Measurements from ENCODE around the gene E2F8. TPM values are rescaled to one million over a fixed set of nuclear protein-coding genes. Genes with fewer than 3 reads are reported as not detected.
"Not testable (repeated sequence)": the region's sequence is repeated elsewhere in the genome, so short reads cannot be mapped to it uniquely, and the experiment has no call there.

The E2F8 gene
- total RNA-seq, 1 experiment from 2014 or later, result 18.4 TPM

GRCh38 chr11:19275496-19275895, 34.8 kb upstream of the E2F8 start:
- ATAC-seq (no peak), DNase-seq (ENCODE audit: low read depth, low spot score) (no peak)
- H3K27me3 ChIP-seq (ENCODE audit: insufficient read depth, low read length), result peaks cover 2% of the 10 kb centered on the region; the same call in 1 of the 2 replicates
- no peak overlapping the region for H2AFZ ChIP-seq (ENCODE audit: low read depth, low read length, poor library complexity, severe bottlenecking)
- H3K4me3 ChIP-seq (replicated peaks in 1 of 2; ENCODE audit: low read depth in 1 of 2, low read length in 2 of 2), result no peak overlapping the region
- H3K36me3 ChIP-seq (ENCODE audit: control insufficient read depth in 1 of 2, insufficient read depth in 2 of 2, low read length in 2 of 2), result no peaks in the 10 kb centered on the region
- TF ChIP-seq FOSL1 (IDR thresholded peaks at IDR 0.05; ENCODE audit: low read depth) (no peak), REST (IDR thresholded peaks at IDR 0.05; ENCODE audit: low read depth) (no peak), ATF3 (IDR thresholded peaks at IDR 0.05) (no peak), TCF7L2 (IDR thresholded peaks at IDR 0.05; ENCODE audit: borderline replicate concordance, extremely low read depth, insufficient read depth, insufficient read length) (no peak), CTCF (IDR thresholded peaks at IDR 0.05 in 2 of 3, conservative IDR thresholded peaks at IDR 0.05 in 1 of 3; ENCODE audit: borderline replicate concordance in 1 of 3, insufficient read depth in 1 of 3, low read depth in 2 of 3, low read length in 2 of 3) (no peak), POLR2AphosphoS5 (IDR thresholded peaks at IDR 0.05; ENCODE audit: low read depth, low read length) (no peak), CEBPB (IDR thresholded peaks at IDR 0.05; ENCODE audit: low read depth) (no peak), EZH2phosphoT487 (IDR thresholded peaks at IDR 0.05; ENCODE audit: borderline replicate concordance) (no peak), SP1 (IDR thresholded peaks at IDR 0.05; ENCODE audit: low read depth) (no peak), MAX (IDR thresholded peaks at IDR 0.05) (no peak), SIN3A (IDR thresholded peaks at IDR 0.05; ENCODE audit: low read depth) (no peak), YY1 (IDR thresholded peaks at IDR 0.05; ENCODE audit: extremely low read depth, insufficient replicate concordance, low read depth, low read length) (no peak), EGR1 (IDR thresholded peaks at IDR 0.05; ENCODE audit: low read depth) (no peak), CBX3 (IDR thresholded peaks at IDR 0.05; ENCODE audit: low read depth) (no peak)
- no peaks in the 10 kb centered on the region for H3K9me3 ChIP-seq (ENCODE audit: control insufficient read depth in 1 of 2, insufficient read depth in 1 of 2, low read depth in 1 of 2, low read length in 2 of 2)
- no peaks in the 10 kb centered on the region for H3K79me2 ChIP-seq (ENCODE audit: insufficient read depth, low read length)
- ChIA-PET POLR2A (no interaction called here), RAD21 (ENCODE audit: low non-redundant PET in 1 of 2, low total read pairs in 2 of 2, uncharacterized antibody in 2 of 2, unreplicated experiment in 2 of 2) (no interaction called here), CTCF (interaction anchor here (1.1 kb wide), 1 partner anchor 16 kb away, joined by 4 read pairs; no protein-coding TSS in a partner anchor)
- H3K9ac ChIP-seq (ENCODE audit: low read length), result no peak overlapping the region
- BruUV-seq (replicated peaks), result no TSS peak
- H3K4me2 ChIP-seq (ENCODE audit: low read length), result no peak overlapping the region
- no peak overlapping the region for H3K27ac ChIP-seq (ENCODE audit: low read depth, low read length)
- H3K4me1 ChIP-seq (ENCODE audit: control insufficient read depth in 1 of 2, insufficient read depth in 2 of 2, low read length in 2 of 2), result peaks cover 2 to 22% of the 10 kb centered on the region in 2 experiments; a peak in 2 of 4 replicates
- intact Hi-C loops (cut with micrococcal nuclease), result no loop called here
- H3K9me2 ChIP-seq (ENCODE audit: insufficient read depth), result no peaks in the 10 kb centered on the region
- no peaks in the 10 kb centered on the region for H4K20me1 ChIP-seq (ENCODE audit: insufficient read depth)

- H3K36me3 ChIP-seq (ENCODE audit: control insufficient read depth in 1 of 2, insufficient read depth in 2 of 2, low read length in 2 of 2); ATAC-seq; H3K4me2 ChIP-seq (ENCODE audit: low read length); H3K9me2 ChIP-seq (ENCODE audit: insufficient read depth); H4K20me1 ChIP-seq (ENCODE audit: insufficient read depth); BruUV-seq (replicated peaks); intact Hi-C loops (cut with micrococcal nuclease); H3K9me3 ChIP-seq (ENCODE audit: control insufficient read depth in 1 of 2, insufficient read depth in 1 of 2, low read depth in 1 of 2, low read length in 2 of 2); POLR2A ChIA-PET; H3K9ac ChIP-seq (ENCODE audit: low read length); H3K79me2 ChIP-seq (ENCODE audit: insufficient read depth, low read length); CTCF ChIA-PET; H2AFZ ChIP-seq (ENCODE audit: low read depth, low read length, poor library complexity, severe bottlenecking); H3K27ac ChIP-seq (ENCODE audit: low read depth, low read length); H3K4me3 ChIP-seq (replicated peaks in 1 of 2; ENCODE audit: low read depth in 1 of 2, low read length in 2 of 2); DNase-seq (ENCODE audit: low read depth, low spot score); RAD21 ChIA-PET (ENCODE audit: low non-redundant PET in 1 of 2, low total read pairs in 2 of 2, uncharacterized antibody in 2 of 2, unreplicated experiment in 2 of 2): not testable (repeated sequence)
- Histone ChIP-seq H3K27me3 (ENCODE audit: insufficient read depth, low read length) (peaks cover 14% of the 10 kb centered on the region; the same call in 1 of the 2 replicates), H3K4me1 (ENCODE audit: control insufficient read depth in 1 of 2, insufficient read depth in 2 of 2, low read length in 2 of 2) (peaks cover 2 to 15% of the 10 kb centered on the region in 2 experiments; a peak in 2 of 4 replicates)
These were observed 32.5 kb upstream of the E2F8 start for GRCh38 chr11:19273219-19273618.

Measured in HCT116 (cell line).